Esophagus squamous epithelium (tissue), 5 donors: Measurements from ENCODE around the gene IQGAP2. TPM values are rescaled to one million over a fixed set of nuclear protein-coding genes. Genes with fewer than 3 reads are reported as not detected.
"Not testable (repeated sequence)": the region's sequence is repeated elsewhere in the genome, so short reads cannot be mapped to it uniquely, and the experiment has no call there.

Source experiments
- DNase-seq: peaks from one replicate; lab custom pipeline; 2025; lab: John Stamatoyannopoulos, UW
- H3K27ac ChIP-seq, 4 donors: fragments of 200-600 bp; sonication (generic); one replicate each; pipeline ENCODE4 v1.5.1; 2016 to 2019; ENCODE audit warnings: mild to moderate bottlenecking in 1 of 4
- H3K27me3 ChIP-seq, 4 donors: fragments of 200-600 bp; sonication (generic); 1 replicate in 3 of 4; 2 replicates in 1 of 4; pipeline versions ENCODE4 v1.5.1 to v1.6.0; 2017 to 2021; ENCODE audit warnings: antibody characterized with exemption in 1 of 4
- H3K36me3 ChIP-seq, 3 donors: fragments of 200-600 bp; sonication (generic); one replicate each; pipeline ENCODE4 v1.5.1; 2016 to 2019
- H3K4me1 ChIP-seq, 3 donors: fragments of 200-600 bp; sonication (generic); one replicate each; pipeline ENCODE4 v1.5.1; 2017 to 2019
- H3K4me3 ChIP-seq, 4 donors: fragments of 200-600 bp; sonication (generic); 1 replicate in 3 of 4; 2 replicates in 1 of 4; pipeline ENCODE4 v1.5.1; 2016 to 2019; ENCODE audit warnings: mild to moderate bottlenecking in 2 of 4, moderate library complexity in 1 of 4
- H3K9me3 ChIP-seq, 3 donors: fragments of 200-600 bp; sonication (generic); one replicate each; pipeline ENCODE4 v1.5.1; 2016 to 2019
- POLR2A ChIP-seq, 4 donors: fragments of 450-650 bp; IDR thresholded peaks; one replicate each; pipeline ENCODE4 v1.6.1; 2017; ENCODE audit warnings: antibody characterized with exemption in 4 of 4, mild to moderate bottlenecking in 4 of 4, moderate library complexity in 3 of 4
- WGBS, 2 donors: methylation state at CpG; one replicate each; pipeline ENCODE4 v1.1.5; 2018; 5-methylcytosine and 5-hydroxymethylcytosine counted together
- intact Hi-C: fragments of 100-400 bp; cut with DNase I; formaldehyde crosslinking; loops from one replicate; pipeline ENCODE4 v1.15.0; 2022
- total RNA-seq, 4 donors: library from RNA; depleted of rRNA; stranded (reverse); fragments of >200 nt; gene quantifications; one replicate each; pipeline ENCODE4 v1.1.0, GENCODE V29; 2016
- TF ChIP-seq, protein P1 (sequence below), 6 experiments: fragments of 450-650 bp in 4 of 6; fragments of 200-600 bp in 2 of 6; sonication (generic) in 2 of 6; IDR thresholded peaks; one replicate each; pipeline ENCODE4 v1.5.1; 2016 to 2019; ENCODE audit warnings: antibody characterized with exemption in 6 of 6, mild to moderate bottlenecking in 4 of 6, moderate library complexity in 4 of 6
- donor health status: DM: yes; HTN: yes; CAD: no.

Gene IQGAP2
- total RNA-seq, 4 donors from 2014 or later = 3.0 to 16.6 (median 5.9) TPM

DNA sequence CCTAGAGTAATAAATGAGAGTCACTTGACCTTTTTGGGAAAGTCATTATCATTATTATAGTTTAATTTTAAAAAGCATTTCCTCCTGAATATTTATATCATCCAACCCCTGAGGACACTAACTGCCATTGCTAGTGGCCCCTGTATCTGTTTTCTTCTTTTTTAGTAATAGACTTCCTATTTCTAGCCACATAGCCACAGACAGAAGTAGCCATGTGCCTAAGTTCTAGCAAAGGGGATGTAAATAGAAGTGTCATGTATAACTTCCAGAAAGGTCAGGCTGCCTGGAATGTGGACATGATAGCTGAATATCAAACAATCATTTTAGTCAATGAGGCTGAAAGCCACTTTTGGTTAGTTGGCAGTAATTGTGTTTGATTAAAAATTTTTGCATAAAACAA lies 37.5 kb upstream of the IQGAP2 start:
- H3K27me3 ChIP-seq = no peaks in the 10 kb centered on the region
- H3K27ac ChIP-seq = no peak overlapping the region
- H3K36me3 ChIP-seq = no peaks in the 10 kb centered on the region
- TF ChIP-seq POLR2A (IDR thresholded peaks at IDR 0.05) = no peak
- H3K4me3 ChIP-seq = no peak overlapping the region
- DNase-seq = no peak
- peaks cover 0 to 12% (median 0%) of the 10 kb centered on the region in 3 donors for H3K4me1 ChIP-seq
- H3K9me3 ChIP-seq = no peaks in the 10 kb centered on the region
- intact Hi-C loops = no loop called here

DNA sequence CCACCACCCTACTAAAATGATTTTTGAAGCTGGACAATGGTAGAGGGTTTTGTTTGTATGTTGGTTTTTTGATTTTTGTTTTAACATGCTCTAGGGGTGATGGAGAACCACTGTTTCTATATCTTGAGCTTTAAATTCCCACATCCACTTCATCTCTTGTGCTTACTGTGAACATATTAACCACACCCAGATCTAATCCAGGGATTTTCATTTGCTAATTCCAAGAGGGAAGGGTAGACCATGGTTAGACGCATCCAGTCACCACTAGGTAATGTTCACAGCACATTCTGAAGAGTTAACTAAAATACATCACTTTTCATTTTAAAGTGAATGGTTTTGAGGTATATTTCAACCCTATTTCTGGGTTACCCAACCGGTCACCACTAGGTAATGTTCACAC lies 36.5 kb upstream of the IQGAP2 start:
- Histone ChIP-seq H3K27ac (no peak overlapping the region), H3K9me3 (no peaks in the 10 kb centered on the region), H3K4me1 (peaks cover 0 to 16% (median under 1%) of the 10 kb centered on the region in 3 donors), H3K36me3 (no peaks in the 10 kb centered on the region), H3K27me3 (no peaks in the 10 kb centered on the region), H3K4me3 (no peak overlapping the region)
- TF ChIP-seq, protein P1, sequence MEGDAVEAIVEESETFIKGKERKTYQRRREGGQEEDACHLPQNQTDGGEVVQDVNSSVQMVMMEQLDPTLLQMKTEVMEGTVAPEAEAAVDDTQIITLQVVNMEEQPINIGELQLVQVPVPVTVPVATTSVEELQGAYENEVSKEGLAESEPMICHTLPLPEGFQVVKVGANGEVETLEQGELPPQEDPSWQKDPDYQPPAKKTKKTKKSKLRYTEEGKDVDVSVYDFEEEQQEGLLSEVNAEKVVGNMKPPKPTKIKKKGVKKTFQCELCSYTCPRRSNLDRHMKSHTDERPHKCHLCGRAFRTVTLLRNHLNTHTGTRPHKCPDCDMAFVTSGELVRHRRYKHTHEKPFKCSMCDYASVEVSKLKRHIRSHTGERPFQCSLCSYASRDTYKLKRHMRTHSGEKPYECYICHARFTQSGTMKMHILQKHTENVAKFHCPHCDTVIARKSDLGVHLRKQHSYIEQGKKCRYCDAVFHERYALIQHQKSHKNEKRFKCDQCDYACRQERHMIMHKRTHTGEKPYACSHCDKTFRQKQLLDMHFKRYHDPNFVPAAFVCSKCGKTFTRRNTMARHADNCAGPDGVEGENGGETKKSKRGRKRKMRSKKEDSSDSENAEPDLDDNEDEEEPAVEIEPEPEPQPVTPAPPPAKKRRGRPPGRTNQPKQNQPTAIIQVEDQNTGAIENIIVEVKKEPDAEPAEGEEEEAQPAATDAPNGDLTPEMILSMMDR (IDR thresholded peaks at IDR 0.05) = no peak
- no peak for TF ChIP-seq POLR2A (IDR thresholded peaks at IDR 0.05)
- 61 to 73% methylated on average over 2 of the region's 2 CpGs for WGBS, 2 donors
- DNase-seq = no peak
- intact Hi-C loops = no loop called here

DNA sequence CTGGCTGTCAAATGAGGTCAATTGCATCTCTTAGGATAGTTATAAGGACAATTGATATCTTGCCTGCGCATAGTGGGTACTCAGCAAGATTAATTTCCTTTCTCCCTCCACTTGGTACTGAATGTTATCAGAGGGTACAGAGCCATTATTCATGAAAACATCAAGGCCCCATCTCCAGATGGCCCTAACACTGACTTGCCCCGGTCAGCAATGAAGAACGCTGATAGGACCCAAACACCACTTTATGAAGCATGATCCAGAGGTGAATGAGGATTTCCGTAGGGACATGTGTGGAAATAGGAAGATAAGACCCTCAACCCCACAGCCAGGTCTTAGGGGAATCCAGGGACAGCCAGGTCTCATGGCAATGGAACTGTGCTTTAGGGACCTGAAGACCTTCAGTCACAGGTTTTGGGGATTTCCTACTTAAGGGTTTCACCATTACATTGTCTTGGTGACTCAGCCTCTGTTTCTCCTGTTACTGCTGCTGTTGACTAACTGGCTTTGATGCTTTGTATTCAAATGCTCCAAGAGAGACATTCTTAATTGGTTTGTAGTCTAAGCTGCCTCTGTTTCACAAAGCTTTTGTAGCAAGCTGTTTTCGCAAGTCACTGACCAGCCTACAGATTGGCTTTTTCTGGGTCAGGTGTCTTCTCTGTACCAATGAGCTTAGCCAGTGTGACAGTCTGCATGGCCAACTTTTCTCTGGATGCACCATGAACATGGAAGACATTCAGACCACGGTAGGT lies 35.3 kb upstream of the IQGAP2 start:
- Histone ChIP-seq H3K4me3 (no peak overlapping the region), H3K27ac (no peak overlapping the region), H3K36me3 (no peaks in the 10 kb centered on the region), H3K27me3 (no peaks in the 10 kb centered on the region), H3K4me1 (peaks cover 0 to 28% (median 10%) of the 10 kb centered on the region in 3 donors), H3K9me3 (no peaks in the 10 kb centered on the region)
- no peak for TF ChIP-seq POLR2A (IDR thresholded peaks at IDR 0.05)
- TF ChIP-seq, protein P1 (IDR thresholded peaks at IDR 0.05) = no peak
- 89 to 90% methylated on average over 6 of the region's 6 CpGs for WGBS, 2 donors
- intact Hi-C loops = no loop called here
- DNase-seq = no peak

DNA sequence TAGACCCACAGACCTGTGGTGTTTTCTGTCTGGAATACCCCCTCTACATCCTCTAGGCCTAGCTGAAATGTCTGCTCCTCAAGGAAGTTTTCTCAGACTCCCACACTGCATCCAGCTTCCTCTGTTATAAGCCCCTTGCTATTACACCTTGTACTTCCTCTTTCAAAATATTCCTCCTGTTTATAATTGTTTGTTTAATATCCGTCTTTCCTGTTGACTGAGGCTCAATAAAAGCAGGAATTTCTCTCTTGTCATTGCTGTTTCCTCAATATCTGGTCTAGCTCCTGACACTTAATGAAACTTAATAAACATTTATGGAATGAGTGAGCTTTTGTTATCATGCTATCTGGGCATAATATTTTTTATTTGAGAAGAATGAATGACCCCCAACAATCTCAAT lies 34.1 kb upstream of the IQGAP2 start:
- Histone ChIP-seq H3K4me1 (peaks cover 0 to 27% (median 10%) of the 10 kb centered on the region in 3 donors), H3K4me3 (no peak overlapping the region), H3K27ac (no peak overlapping the region), H3K27me3 (no peaks in the 10 kb centered on the region), H3K9me3 (no peaks in the 10 kb centered on the region), H3K36me3 (no peaks in the 10 kb centered on the region)
- TF ChIP-seq POLR2A (IDR thresholded peaks at IDR 0.05) = no peak
- TF ChIP-seq, protein P1 (IDR thresholded peaks at IDR 0.05) = no peak
- no peak for DNase-seq
- WGBS, 2 donors = 70 to 71% methylated on average over 1 of the region's 1 CpG
- intact Hi-C loops = no loop called here

DNA sequence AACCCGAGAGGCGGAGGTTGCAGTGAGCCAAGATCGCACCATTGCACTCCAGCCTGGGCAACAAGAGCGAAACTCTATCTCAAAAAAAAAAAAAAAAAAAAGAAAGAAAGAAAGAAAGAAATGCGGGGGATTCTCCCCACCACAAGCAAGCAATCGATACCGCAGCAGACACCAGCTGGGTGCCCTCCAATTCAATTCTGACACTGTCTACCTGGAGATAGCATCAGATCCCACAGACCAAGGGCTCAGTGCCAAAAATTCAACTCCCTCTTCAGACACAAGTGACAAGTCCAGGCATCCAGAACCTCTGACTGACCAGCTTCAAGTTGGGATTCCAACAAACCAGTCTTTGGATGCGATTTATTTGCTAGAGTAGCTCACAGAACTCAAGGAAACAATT lies 33.4 kb upstream of the IQGAP2 start:
- H3K4me3 ChIP-seq, H3K27ac ChIP-seq, H3K9me3 ChIP-seq, H3K36me3 ChIP-seq, intact Hi-C loops, H3K27me3 ChIP-seq, DNase-seq: not testable (repeated sequence)
- 86 to 95% methylated on average over 7 to 8 of the region's 8 CpGs for WGBS, 2 donors
- H3K4me1 ChIP-seq = peaks cover 0 to 20% (median 10%) of the 10 kb centered on the region in 3 donors

DNA sequence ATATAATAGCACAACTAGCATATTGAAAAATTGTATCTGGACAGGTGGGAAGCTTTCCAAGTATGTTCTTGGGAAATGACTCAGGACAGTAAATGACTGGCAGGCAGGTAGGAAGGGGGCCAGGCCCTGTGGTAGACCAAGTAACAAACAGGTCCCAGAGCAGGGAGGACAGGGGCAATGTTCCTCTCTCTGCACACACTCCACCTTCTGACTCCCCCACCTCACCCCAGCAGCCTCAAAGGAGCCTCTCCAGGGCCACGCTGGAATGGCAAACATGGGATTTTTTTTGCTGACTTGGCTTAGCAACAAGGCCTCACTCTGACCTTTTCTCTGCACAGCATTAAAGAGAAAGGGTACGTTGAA lies 31.1 kb upstream of the IQGAP2 start:
- WGBS, 2 donors = 24 to 50% methylated on average over 2 of the region's 2 CpGs
- Histone ChIP-seq H3K36me3 (no peaks in the 10 kb centered on the region), H3K27ac (peak overlapping the region in 3 of 4 donors; percentile 16 to 69 (median 62)), H3K9me3 (no peaks in the 10 kb centered on the region), H3K27me3 (no peaks in the 10 kb centered on the region), H3K4me3 (no peak overlapping the region), H3K4me1 (peaks cover 0 to 19% (median 10%) of the 10 kb centered on the region in 3 donors)
- no peak for TF ChIP-seq POLR2A (IDR thresholded peaks at IDR 0.05)
- TF ChIP-seq, protein P1 (IDR thresholded peaks at IDR 0.05) = no peak
- DNase-seq = no peak
- intact Hi-C loops = no loop called here
